ENCODE results near the gene SIRT3.
"Not testable (repeated sequence)": the region's sequence is repeated elsewhere in the genome, so short reads cannot be mapped to it uniquely, and the experiment has no call there.

The SIRT3 gene

GRCh38 chr11:270451-271318, 34.5 kb upstream of the SIRT3 start:
- no peak for DNase-seq

GRCh38 chr11:269146-269890, 33.2 kb upstream of the SIRT3 start:
- DNase-seq = no peak

- not testable (repeated sequence) for DNase-seq
Measured at GRCh38 chr11:268716-269145, 32.6 kb upstream of the SIRT3 start.

- DNase-seq = no peak
Measured at GRCh38 chr11:267491-267994, 31.4 kb upstream of the SIRT3 start.

- no peak for DNase-seq
Measured at GRCh38 chr11:266676-267439, 30.7 kb upstream of the SIRT3 start.

- no peak for DNase-seq
Measured at GRCh38 chr11:261624-262023, 25.5 kb upstream of the SIRT3 start.

GRCh38 chr11:259413-259812, 23.3 kb upstream of the SIRT3 start:
- DNase-seq = no peak

- DNase-seq = no peak
Measured at GRCh38 chr11:257766-258493, 21.8 kb upstream of the SIRT3 start.

- no peak for DNase-seq
Measured at GRCh38 chr11:256952-257737, 21.0 kb upstream of the SIRT3 start.

- DNase-seq = no peak
Measured at GRCh38 chr11:255816-256215, 19.7 kb upstream of the SIRT3 start.

GRCh38 chr11:255176-255575, 19.0 kb upstream of the SIRT3 start:
- no peak for DNase-seq

GRCh38 chr11:253886-254270, 17.7 kb upstream of the SIRT3 start:
- no peak for DNase-seq

- no peak for DNase-seq
Measured at GRCh38 chr11:253160-253885, 17.2 kb upstream of the SIRT3 start.

- DNase-seq = no peak
Measured at GRCh38 chr11:252666-253065, 16.5 kb upstream of the SIRT3 start.

GRCh38 chr11:251550-251949, 15.4 kb upstream of the SIRT3 start:
- DNase-seq = no peak

- DNase-seq = no peak
Measured at GRCh38 chr11:250740-251299, 14.7 kb upstream of the SIRT3 start.

- DNase-seq = no peak
Measured at GRCh38 chr11:250274-250673, 14.1 kb upstream of the SIRT3 start.

- DNase-seq = no peak
Measured at GRCh38 chr11:249062-249461, 12.9 kb upstream of the SIRT3 start.

- no peak for DNase-seq
Measured at GRCh38 chr11:244376-244775, 8.2 kb upstream of the SIRT3 start.

GRCh38 chr11:241634-242033, 5.5 kb upstream of the SIRT3 start:
- DNase-seq = no peak

- DNase-seq = no peak
Measured at GRCh38 chr11:240315-240714, 4.2 kb upstream of the SIRT3 start.
